Measurements from ENCODE around the gene NKAPL.

- TF ChIP-seq CTCF (IDR thresholded peaks at IDR 0.05; ENCODE audit: low read length) (no peak), EZH2 (IDR thresholded peaks at IDR 0.05; ENCODE audit: borderline replicate concordance, low read length) (no peak)
Measured at GRCh38 chr6:28224131-28225055, 34.7 kb upstream of the NKAPL start.
